ENCODE measurements around the gene DNMBP.

DNA sequence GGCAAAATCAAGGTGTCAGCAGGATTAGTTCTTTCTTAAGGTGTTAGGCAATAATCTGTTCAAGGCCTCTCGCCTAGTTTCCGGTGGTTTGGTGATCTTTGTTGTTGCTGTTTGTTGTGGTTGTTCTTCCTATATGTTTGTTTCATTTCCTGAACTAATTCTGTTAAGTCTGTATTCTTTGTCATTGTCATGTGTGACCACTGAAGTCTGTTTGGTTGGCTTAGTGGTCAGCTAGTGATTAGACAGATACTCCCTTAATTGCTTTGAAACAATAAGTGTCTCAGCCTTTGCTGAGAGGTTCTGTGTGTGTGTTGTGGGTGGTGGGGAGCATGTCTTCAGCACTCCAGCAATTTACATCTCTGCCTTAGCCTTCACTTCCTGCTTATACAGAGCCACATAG lies 181.3 kb downstream of the DNMBP start:
- TF ChIP-seq CTCF (IDR thresholded peaks at IDR 0.05) (no peak), KDM1A (IDR thresholded peaks at IDR 0.05; ENCODE audit: low read depth) (no peak)
